GF-D8 (cell line): Measurements from ENCODE around the gene EEF1A2.

ENCODE experiments used
- DNase-seq: peaks from one replicate; lab custom pipeline; 2025; lab: John Stamatoyannopoulos, UW

Gene EEF1A2

DNA sequence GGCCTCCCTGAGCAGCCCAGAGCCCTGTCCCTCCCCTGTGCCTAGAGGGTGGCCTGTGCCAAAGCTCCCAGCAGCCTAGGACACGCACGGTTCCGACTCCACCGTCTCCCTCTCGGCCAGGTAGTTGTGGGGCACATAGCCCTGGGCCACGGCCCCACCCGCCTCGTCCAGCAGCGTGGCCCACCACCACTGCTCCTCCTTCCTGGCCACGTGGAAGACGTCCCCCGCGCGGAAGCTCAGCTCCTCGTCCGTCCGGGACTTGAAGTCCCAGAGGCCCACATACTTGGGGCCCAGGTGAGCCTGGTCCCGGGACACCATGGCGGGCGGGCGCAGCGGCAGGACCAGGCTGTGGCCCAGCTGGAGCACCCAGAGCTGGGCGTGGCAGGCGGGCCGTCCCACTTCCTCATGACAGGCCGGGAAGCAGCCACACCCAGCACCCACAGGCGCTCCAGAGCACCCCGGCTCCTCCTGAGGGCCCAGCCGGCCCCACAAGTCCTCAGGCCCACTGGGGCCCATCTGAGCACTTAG lies 38.2 kb upstream of the EEF1A2 start, which contains the start of gene PTK6:
TSS of gene PTK6 (minus strand) at position 380 of the 528 bp plus-strand sequence. CDS start at position 318, 62 bp downstream.
- DNase-seq, result no peak

GRCh38 chr20:63536241-63536977 lies 37.5 kb upstream of the EEF1A2 start:
- DNase-seq, result no peak

GRCh38 chr20:63534831-63535651 lies 36.2 kb upstream of the EEF1A2 start:
- DNase-seq, result no peak

GRCh38 chr20:63534427-63534830 lies 35.5 kb upstream of the EEF1A2 start:
- no peak for DNase-seq

DNA sequence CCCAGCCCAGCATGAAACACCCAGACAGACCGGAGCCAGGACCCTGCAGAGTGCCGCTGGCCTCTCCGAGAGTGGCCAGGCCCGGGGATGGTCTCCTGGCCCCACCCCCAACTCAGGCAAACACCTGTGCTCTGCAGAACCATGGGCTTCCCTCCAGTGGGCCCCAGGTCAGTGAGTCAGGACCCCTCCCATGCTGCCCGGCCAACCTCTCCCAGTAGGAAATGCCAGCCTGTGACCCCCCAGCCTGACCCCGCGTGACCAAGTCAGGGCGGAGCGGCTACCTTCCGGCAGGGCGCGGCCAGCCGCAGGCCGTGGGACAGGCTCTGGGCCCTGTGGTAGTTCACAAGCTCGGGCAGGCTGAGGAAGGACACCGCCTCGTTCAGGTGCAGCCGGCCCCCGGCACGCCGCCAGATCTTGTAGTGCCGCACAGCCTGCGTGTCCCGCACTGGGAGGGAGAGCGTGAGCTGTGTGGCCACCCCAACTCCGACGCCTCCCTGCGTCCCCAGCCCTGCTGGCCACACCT lies 35.0 kb upstream of the EEF1A2 start:
- DNase-seq, result no peak

DNA sequence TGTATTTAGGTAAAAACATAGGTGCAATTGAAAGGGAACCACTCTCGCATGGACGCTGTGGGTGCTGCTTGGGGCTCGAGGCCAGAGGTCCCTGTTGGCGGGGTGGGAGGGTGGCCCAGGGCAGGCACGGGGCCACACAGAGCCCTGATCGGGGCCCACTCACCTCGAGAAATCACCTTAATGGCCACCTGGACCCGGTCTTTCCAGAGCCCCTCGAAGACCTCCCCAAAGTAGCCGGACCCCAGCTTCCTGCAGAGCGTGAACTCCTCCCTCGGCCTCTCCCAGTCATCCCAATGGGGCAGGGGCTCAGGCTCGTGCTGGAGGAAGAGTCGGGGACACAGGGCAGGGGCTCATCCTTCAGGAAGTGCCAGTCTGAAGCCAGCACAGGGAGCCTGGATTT lies 34.5 kb upstream of the EEF1A2 start:
- no peak for DNase-seq

- DNase-seq, result no peak
Measured at GRCh38 chr20:63532449-63532971, 33.6 kb upstream of the EEF1A2 start.

DNA sequence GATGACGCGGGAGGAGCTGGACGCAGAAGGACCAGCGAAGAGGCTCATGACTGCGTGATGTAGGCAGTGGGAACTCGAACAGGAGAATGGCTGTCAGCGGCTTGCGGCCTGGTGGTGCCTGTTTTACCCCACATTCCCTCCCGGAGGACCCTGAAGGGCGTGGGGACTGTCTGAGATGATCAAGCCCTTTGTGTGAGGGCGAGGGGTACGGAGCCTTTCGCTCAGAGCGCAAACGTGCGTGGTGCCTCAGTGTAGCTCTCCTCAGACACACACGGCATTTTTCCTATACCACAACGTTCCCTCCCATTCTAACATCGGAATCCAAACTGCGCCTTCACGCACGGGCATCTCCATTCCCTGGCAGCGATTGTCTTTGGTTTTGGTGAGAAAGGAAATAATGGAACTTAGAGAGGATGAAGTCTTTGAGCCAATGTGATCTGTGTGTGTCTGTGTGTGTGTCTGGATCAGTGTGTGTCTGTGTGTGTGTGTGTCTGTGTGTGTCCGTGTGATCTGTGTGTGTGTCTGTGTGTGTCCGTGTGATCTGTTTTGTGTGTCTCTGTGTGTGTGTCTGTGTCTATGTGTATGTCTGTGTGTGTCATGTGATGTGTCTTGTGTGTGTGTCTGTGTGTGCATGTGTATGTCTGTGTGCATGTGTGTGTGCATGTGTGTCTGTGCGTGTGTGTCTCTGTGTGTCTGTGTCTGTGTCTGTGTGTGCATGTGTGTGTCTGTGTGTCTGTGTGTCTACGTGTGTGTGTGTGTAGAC lies 33.0 kb upstream of the EEF1A2 start:
- DNase-seq, result no peak

DNA sequence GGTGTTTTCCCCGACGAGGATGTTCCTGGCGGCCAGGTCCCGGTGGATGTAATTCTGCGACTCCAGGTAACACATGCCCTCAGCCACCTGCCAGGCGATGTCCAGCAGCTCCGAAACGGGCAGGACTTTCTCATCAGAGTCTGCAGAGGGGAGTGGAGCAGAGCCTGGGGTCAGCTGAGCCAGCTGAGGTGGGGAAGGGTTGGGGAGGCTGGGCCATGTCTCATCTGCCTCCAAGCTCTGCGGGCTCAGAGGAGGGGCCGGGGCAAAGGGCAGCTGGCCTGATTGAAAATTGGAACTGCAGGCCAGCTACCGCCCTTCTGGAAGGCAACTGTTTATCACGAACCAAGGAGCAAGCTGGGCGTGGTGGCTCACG lies 31.9 kb upstream of the EEF1A2 start:
- DNase-seq, result no peak

- no peak for DNase-seq
Measured at GRCh38 chr20:63529861-63530787, 31.2 kb upstream of the EEF1A2 start.

GRCh38 chr20:63529180-63529860 lies 30.4 kb upstream of the EEF1A2 start:
- no peak for DNase-seq

DNA sequence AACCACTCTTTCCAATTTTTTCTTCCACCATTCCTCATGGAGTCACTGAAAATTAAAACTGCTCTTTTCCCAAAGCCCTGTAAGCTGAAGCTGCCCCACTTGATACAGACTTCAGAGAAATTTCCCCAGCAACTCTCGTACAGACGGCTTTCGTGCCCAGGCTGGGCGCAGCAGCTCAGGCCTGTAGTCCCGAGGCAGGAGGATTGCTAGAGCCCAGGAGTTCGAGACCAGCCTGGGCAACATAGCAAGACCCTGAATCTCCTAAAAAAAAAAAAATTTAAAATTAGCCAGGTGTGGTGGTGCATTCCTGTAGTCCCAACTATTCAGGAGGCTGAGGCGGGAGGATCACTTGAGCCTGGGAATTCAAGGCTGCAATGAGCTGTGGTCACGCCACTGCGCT lies 28.3 kb upstream of the EEF1A2 start:
- no peak for DNase-seq

GRCh38 chr20:63525971-63526370 lies 27.1 kb upstream of the EEF1A2 start:
- DNase-seq, result no peak

- no peak for DNase-seq
Measured at GRCh38 chr20:63525185-63525584, 26.3 kb upstream of the EEF1A2 start.

DNA sequence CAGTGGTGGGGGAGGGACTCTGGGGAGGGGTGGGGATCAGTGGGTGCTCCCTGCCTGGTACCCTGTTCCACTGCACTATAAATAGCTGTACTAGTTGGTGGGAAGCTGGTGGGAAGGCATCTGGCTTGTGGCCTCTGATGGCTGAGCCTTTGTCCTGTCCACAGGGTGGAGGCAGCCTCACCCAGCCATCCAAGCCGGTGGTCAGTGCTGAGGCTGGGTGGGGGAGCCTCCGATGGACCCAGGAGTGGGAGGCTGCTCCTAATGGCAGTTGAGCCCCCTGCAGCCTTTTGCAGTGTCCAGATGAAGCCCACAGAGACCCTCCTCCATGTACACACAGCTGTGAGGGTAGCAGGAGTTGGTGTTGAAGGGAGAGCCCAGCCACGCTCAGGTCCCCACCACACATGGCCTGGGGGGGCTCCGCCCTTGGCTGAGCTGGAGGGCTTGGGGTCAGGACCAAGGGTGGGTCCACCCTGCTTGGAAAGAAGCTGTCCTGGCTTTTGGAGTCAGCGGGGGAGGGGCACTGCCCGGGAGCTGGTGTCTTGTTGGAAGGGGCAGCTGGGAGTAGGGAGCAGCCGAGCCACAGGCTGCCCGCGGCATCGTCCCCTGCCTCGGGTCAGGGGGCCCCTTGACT lies 24.2 kb upstream of the EEF1A2 start:
- no peak for DNase-seq

DNA sequence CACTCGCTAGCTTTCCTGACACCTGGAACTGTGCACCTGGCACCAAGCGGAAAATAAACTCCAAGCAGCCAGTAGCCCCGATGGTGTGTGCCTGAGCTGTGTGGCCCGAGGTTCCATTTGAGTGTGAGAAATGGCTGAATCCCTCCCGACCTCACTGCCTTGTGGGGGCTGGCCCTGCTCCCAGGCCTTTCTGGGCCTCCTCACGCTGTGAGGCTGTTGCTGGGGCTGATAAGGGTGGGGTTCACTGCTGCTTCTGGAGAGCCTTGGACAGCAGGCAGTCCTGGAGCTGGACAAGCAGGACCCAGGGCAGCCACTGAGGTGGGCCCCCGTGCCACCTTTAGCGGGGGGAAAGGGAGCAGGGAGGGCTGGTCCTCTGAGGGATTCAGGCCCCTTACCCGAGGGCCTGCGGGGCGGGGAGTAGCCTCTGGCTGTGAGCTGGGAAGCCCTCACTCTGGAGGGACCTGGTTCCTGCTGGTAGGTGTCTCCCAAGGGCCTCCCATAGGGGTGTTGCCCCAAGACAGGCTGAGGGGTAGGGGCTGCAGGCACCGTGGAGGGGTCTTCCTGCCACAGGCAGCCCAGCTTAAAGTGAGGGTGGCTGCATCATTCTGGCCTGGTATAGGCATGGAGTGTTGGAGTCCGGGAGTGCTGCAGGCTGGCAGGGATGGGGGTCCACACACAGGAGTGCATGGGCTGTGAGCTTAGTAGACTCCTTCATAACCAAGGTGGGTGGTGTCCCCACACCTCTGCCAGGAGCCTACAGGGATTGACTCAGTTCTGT lies 23.4 kb upstream of the EEF1A2 start:
- DNase-seq, result no peak

DNA sequence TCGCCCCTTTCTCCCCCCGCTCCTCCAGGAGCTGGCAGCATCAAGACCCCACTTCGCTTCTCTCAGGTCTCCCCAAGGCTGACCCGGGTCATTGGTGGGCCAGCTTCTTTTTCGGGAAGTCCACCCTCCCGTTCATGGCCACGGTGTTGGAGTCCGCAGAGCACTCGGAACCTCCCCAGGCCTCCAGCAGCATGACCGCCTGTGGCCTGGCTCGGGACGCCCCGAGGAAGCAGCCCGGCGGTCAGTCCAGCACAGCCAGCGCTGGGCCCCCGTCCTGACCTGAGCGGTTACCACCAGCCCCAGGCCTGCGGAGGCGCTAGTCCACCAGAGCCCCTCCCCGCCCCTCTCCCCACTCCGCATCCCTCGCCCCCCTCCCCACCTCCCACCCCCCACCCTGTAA lies 22.7 kb upstream of the EEF1A2 start:
- no peak for DNase-seq

GRCh38 chr20:63520934-63521601 lies 22.2 kb upstream of the EEF1A2 start:
- no peak for DNase-seq
